H1 (cell line): ENCODE results near the gene SH2D2A. TPM values are rescaled to one million over a fixed set of nuclear protein-coding genes. Genes with fewer than 3 reads are reported as not detected.

Experiments
- CHD1 ChIP-seq: IDR thresholded peaks from 2 replicates; pipeline ENCODE4 v1.6.1; 2012; ENCODE audit warnings: low read depth, low read length, improper control_type of control experiment
- CTBP2 ChIP-seq: IDR thresholded peaks from 2 replicates; pipeline ENCODE4 v1.7.0; 2011; ENCODE audit warnings: borderline replicate concordance, mild to moderate bottlenecking, moderate library complexity, mixed read lengths, low read length; ENCODE audit not compliant: insufficient read depth, insufficient read length
- FOSL1 ChIP-seq: IDR thresholded peaks from 2 replicates; pipeline ENCODE4 v1.6.1; 2011; ENCODE audit warnings: mild to moderate bottlenecking, low read depth, low read length, moderate library complexity; ENCODE audit not compliant: insufficient read depth
- POLR2A ChIP-seq, 2 experiments: IDR thresholded peaks; 1 replicate in 1 of 2; 2 replicates in 1 of 2; pipeline ENCODE4 v1.6.1; 2011; ENCODE audit warnings: low read depth in 2 of 2, low read length in 2 of 2, mild to moderate bottlenecking in 2 of 2; ENCODE audit errors: control extremely low read depth in 1 of 2
- RAD21 ChIP-seq, 2 experiments: IDR thresholded peaks in 1 of 2; conservative IDR thresholded peaks in 1 of 2; 2 replicates each; pipeline ENCODE4 v1.6.1; 2011; ENCODE audit warnings: low read depth in 2 of 2, low read length in 2 of 2, improper control_type of control experiment in 1 of 2, inconsistent platforms in 1 of 2, mild to moderate bottlenecking in 1 of 2, moderate library complexity in 1 of 2
- RNF2 ChIP-seq: fragments of 200-900, 300-1000 bp; sonication (generic); IDR thresholded peaks from 2 replicates; pipeline ENCODE4 v1.7.1; 2016; ENCODE audit warnings: borderline replicate concordance, low read depth, mild to moderate bottlenecking, antibody characterized with exemption, low read length; ENCODE audit not compliant: poor library complexity, severe bottlenecking; ENCODE audit errors: missing control alignments
- SIRT6 ChIP-seq: IDR thresholded peaks from one replicate; pipeline ENCODE4 v1.7.1; 2012; ENCODE audit warnings: low read length, inconsistent platforms
- SUZ12 ChIP-seq: fragments of 200-600 bp; sonication (generic); IDR thresholded peaks from 2 replicates; pipeline ENCODE4 v1.6.1; 2012; ENCODE audit warnings: mild to moderate bottlenecking, inconsistent platforms, low read length, moderate library complexity, mixed read lengths
- TBP ChIP-seq: IDR thresholded peaks from 2 replicates; pipeline ENCODE4 v1.6.1; 2011; ENCODE audit warnings: low read depth, low read length, improper control_type of control experiment
- TEAD4 ChIP-seq: IDR thresholded peaks from 2 replicates; pipeline ENCODE4 v1.6.1; 2012; ENCODE audit warnings: low read depth, low read length, inconsistent platforms, mixed read lengths
- ZNF274 ChIP-seq: IDR thresholded peaks from 2 replicates; pipeline ENCODE4 v1.7.0; 2012; ENCODE audit warnings: low read length, borderline replicate concordance; ENCODE audit errors: extremely low read depth
- polyA plus RNA-seq, 7 experiments: library from polyadenylated mRNA; depleted of rRNA in 3 of 7; stranded (reverse) in 5 of 7; unstranded in 2 of 7; fragments of >200 nt in 5 of 7; fragments of 200-250 nt in 2 of 7; gene quantifications; 1 replicate in 5 of 7; 2 replicates in 1 of 7; 4 replicates in 1 of 7; pipeline versions ENCODE4 v1.2.1 to v1.2.3, GENCODE V29; 2011 to 2013; ENCODE audit warnings: missing spikeins in 2 of 7, mixed read lengths in 2 of 7
- total RNA-seq: library from RNA; stranded (reverse); fragmentation: NEBNext Ultra II Directional; extraction: Animal tissue kit (Norgen Biotek cat#: 25700); gene quantifications from 2 replicates; pipeline ENCODE4 v1.2.1, GENCODE V29; 2021
- TF ChIP-seq, protein P1 (sequence below): IDR thresholded peaks from 2 replicates; pipeline ENCODE4 v1.6.1; 2012; ENCODE audit warnings: inconsistent platforms
- TF ChIP-seq, protein P2 (sequence below): IDR thresholded peaks from 2 replicates; pipeline ENCODE4 v1.6.1; 2011; ENCODE audit warnings: low read length, improper control_type of control experiment
- TF ChIP-seq, protein P3 (sequence below): IDR thresholded peaks from 2 replicates; pipeline ENCODE4 v1.6.1; 2012; ENCODE audit warnings: inconsistent platforms

SH2D2A gene
- total and polyA plus RNA-seq, 2 of the 8 experiments (the other 6 are each of a cell fraction or from before 2014, with no cell fraction given), result 3.3 to 7.9 TPM

DNA sequence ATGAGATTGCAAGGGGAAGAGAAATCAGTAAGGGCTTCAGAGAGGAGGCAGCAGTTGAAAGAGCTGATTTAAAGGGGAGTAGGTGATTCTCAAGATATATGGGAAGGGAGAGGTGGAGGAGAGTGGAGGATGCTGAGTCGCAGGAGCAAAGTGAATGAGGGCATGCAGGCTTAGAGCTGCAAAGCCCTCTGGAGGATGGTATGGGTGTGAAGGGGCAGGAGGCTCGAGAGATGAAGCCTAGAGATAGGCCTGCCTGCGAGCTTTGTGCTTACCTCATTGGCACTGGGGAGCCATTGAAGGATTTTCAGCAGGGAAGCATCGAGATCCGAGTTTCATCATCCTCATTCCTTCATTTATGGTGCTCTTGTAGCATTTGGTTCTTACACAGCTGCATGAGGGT, 15.8 kb upstream of the SH2D2A start (continued):
- TF ChIP-seq, protein P1, sequence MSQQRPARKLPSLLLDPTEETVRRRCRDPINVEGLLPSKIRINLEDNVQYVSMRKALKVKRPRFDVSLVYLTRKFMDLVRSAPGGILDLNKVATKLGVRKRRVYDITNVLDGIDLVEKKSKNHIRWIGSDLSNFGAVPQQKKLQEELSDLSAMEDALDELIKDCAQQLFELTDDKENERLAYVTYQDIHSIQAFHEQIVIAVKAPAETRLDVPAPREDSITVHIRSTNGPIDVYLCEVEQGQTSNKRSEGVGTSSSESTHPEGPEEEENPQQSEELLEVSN, result no peak
- TF ChIP-seq CTBP2, result no peak
- TF ChIP-seq, protein P2, sequence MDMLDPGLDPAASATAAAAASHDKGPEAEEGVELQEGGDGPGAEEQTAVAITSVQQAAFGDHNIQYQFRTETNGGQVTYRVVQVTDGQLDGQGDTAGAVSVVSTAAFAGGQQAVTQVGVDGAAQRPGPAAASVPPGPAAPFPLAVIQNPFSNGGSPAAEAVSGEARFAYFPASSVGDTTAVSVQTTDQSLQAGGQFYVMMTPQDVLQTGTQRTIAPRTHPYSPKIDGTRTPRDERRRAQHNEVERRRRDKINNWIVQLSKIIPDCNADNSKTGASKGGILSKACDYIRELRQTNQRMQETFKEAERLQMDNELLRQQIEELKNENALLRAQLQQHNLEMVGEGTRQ, result no peak
- TF ChIP-seq, protein P3, sequence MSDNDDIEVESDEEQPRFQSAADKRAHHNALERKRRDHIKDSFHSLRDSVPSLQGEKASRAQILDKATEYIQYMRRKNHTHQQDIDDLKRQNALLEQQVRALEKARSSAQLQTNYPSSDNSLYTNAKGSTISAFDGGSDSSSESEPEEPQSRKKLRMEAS, result no peak
- no peak for TF ChIP-seq SIRT6
- TF ChIP-seq ZNF274, result no peak
- TF ChIP-seq TBP, result no peak
- TF ChIP-seq CHD1, result no peak
- peak; percentile 45; the same call in 1 of the 2 replicates for TF ChIP-seq TEAD4
- no peak for TF ChIP-seq FOSL1
- TF ChIP-seq POLR2A (IDR thresholded peaks at IDR 0.05; ENCODE audit: control extremely low read depth in 1 of 2, low read depth in 2 of 2, low read length in 2 of 2), result no peak
- no peak for TF ChIP-seq SUZ12
- TF ChIP-seq RAD21 (IDR thresholded peaks at IDR 0.05 in 1 of 2, conservative IDR thresholded peaks at IDR 0.05 in 1 of 2; ENCODE audit: low read depth in 2 of 2, low read length in 2 of 2), result 0 out of 4 replicates have a peak, but pooled peaks of 1 of the 2 experiments have one; percentile 3
- TF ChIP-seq RNF2, result no peak
